Measurements from ENCODE around the gene ARHGEF28.

DNA sequence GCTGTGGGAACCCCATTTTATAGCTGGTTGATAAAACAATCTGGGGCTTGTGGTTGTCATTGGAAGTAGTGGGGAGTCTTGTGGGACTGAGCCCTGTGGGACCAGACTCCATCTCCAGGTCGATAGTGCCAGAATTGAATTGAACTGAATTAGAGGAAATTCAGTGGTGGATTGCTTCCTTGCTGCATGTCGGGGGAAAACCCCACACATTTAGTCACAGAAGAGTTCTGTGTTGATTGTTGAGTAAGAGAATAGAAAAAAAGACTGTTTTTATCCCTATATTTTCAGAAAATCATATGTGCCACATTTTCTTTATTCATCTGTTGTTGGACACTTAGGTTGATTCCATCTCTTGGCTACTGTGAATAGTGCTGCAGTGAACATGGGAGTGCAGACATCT lies 209.7 kb downstream of the ARHGEF28 start:
- TF ChIP-seq POLR2AphosphoS5 (IDR thresholded peaks at IDR 0.05) (no peak), POLR2A (IDR thresholded peaks at IDR 0.05) (no peak), EP300 (IDR thresholded peaks at IDR 0.05) (no peak)
- TF ChIP-seq, protein P1, sequence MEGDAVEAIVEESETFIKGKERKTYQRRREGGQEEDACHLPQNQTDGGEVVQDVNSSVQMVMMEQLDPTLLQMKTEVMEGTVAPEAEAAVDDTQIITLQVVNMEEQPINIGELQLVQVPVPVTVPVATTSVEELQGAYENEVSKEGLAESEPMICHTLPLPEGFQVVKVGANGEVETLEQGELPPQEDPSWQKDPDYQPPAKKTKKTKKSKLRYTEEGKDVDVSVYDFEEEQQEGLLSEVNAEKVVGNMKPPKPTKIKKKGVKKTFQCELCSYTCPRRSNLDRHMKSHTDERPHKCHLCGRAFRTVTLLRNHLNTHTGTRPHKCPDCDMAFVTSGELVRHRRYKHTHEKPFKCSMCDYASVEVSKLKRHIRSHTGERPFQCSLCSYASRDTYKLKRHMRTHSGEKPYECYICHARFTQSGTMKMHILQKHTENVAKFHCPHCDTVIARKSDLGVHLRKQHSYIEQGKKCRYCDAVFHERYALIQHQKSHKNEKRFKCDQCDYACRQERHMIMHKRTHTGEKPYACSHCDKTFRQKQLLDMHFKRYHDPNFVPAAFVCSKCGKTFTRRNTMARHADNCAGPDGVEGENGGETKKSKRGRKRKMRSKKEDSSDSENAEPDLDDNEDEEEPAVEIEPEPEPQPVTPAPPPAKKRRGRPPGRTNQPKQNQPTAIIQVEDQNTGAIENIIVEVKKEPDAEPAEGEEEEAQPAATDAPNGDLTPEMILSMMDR (IDR thresholded peaks at IDR 0.05): no peak

All from upper lobe of left lung (tissue), 4 donors.